Heart left ventricle (tissue), 16 donors: ENCODE measurements around the gene MEX3A. TPM values are rescaled to one million over a fixed set of nuclear protein-coding genes. Genes with fewer than 3 reads are reported as not detected.

Experiments
- ATAC-seq, 4 donors: fragments of 200-7000 bp; cut with Tn5 transposase; one replicate each; pipeline ENCODE4 v1.9.1; 2020 to 2022; ENCODE audit warnings: moderate library complexity in 4 of 4, mild to moderate bottlenecking in 3 of 4, moderate number of reproducible peaks in 1 of 4
- DNase-seq, 5 donors: peaks; one replicate each; pipeline ENCODE4 v3.0.0-alpha.2; 2020
- H3K27ac ChIP-seq, 12 donors: fragments of 200-600 bp; sonication (generic) in 4 of 12; one replicate each; pipeline versions ENCODE4 v1.5.0 to v1.8.0; 2016 to 2022; ENCODE audit warnings: mild to moderate bottlenecking in 2 of 12
- H3K27me3 ChIP-seq, 9 donors: fragments of 200-600 bp; sonication (generic) in 2 of 9; one replicate each; pipeline versions ENCODE4 v1.5.1 to v1.8.0; 2016 to 2022; ENCODE audit warnings: mild to moderate bottlenecking in 3 of 9
- H3K36me3 ChIP-seq, 9 donors: fragments of 200-600 bp; sonication (generic) in 2 of 9; one replicate each; pipeline versions ENCODE4 v1.5.0 to v1.8.0; 2018 to 2022; ENCODE audit warnings: mild to moderate bottlenecking in 2 of 9
- H3K4me1 ChIP-seq, 12 donors: fragments of 200-600 bp; sonication (generic) in 4 of 12; one replicate each; pipeline versions ENCODE4 v1.5.0 to v1.8.0; 2016 to 2022; ENCODE audit warnings: mild to moderate bottlenecking in 3 of 12
- H3K4me3 ChIP-seq, 12 donors: fragments of 200-600 bp; sonication (generic) in 4 of 12; one replicate each; pipeline versions ENCODE4 v1.5.0 to v1.8.0; 2017 to 2022; ENCODE audit warnings: mild to moderate bottlenecking in 9 of 12, moderate library complexity in 4 of 12
- H3K9me3 ChIP-seq, 12 donors: fragments of 200-600 bp; sonication (generic) in 4 of 12; one replicate each; pipeline versions ENCODE4 v1.5.0 to v1.8.0; 2016 to 2022; ENCODE audit warnings: mild to moderate bottlenecking in 1 of 12
- CTCF ChIP-seq, 12 donors: fragments of 200-600 bp; sonication (generic) in 4 of 12; IDR thresholded peaks; one replicate each; pipeline versions ENCODE4 v1.5.0 to v1.8.0; 2018 to 2022; ENCODE audit warnings: antibody characterized with exemption in 12 of 12, mild to moderate bottlenecking in 5 of 12
- POLR2A ChIP-seq, 2 donors: fragments of 450-650 bp; IDR thresholded peaks; one replicate each; pipeline ENCODE4 v1.6.1; 2017; ENCODE audit warnings: antibody characterized with exemption in 2 of 2, mild to moderate bottlenecking in 2 of 2, moderate library complexity in 2 of 2
- WGBS, 4 donors: extraction: QIAGEN DNeasy Blood & Tissue Kit in 2 of 4; methylation state at CpG; one replicate each; pipeline versions ENCODE4 v1.1.5 to v1.1.7; 2013 to 2018; 5-methylcytosine and 5-hydroxymethylcytosine counted together
- intact Hi-C, 10 donors: fragments of 100-400 bp; cut with DNase I; formaldehyde crosslinking; loops; one replicate each; pipeline versions ENCODE4 v1.11.1 to v1.14.2; 2022
- polyA plus RNA-seq, 2 donors: library from polyadenylated mRNA; stranded (reverse); fragments of 200-250 nt; gene quantifications; one replicate each; pipeline ENCODE4 v1.2.3, GENCODE V29; 2013
- total RNA-seq, 9 donors: library from RNA; depleted of rRNA in 2 of 9; stranded (reverse); fragments of >200 nt in 2 of 9; fragmentation: NEBNext Ultra II Directional in 3 of 9; extraction: Animal tissue kit (Norgen Biotek cat#: 25700) in 3 of 9; gene quantifications; one replicate each; pipeline versions ENCODE4 v1.1.0 to v1.2.4, GENCODE V29; 2016 to 2023
- donor health status: ischemic (EF 13 %, LVEDD 7.1; RV severe dilation, severe dysfunction).
- donor health status: healthy with polysubstance abuse.
- donor health status: DM: no; HTN: yes; CAD: no.
- donor health status: DM: no; HTN: no; CAD: no.
- donor health status: ischemic (EF 25% LVEDD 6.9; RV normal size, moderate dysfunction).
- donor health status: ischemic (EF 25% LVEDD 5.7; RV mildly dilated, moderate dysfunction).
- donor health status: healthy.
- donor health status: DM: yes; HTN: yes; CAD: no.
- donor health status: ischemic (EF 35%, LVEDD 5.7; RV mildly dilated, moderate dysfunction).
- donor health status: nonischemic (EF 11% LVEDD 7.7; RV severe dilation, severe dysfunction).
- donor health status: DM: yes; HTN: yes; CAD: no.
- donor health status: PGD.
- donor health status: ischemic (EF 29% LVEDD 5.4; RV normal size, mild dysfunction).
- donor health status: nonischemic (EF 23%, LVEDD 6.1; RV moderate dilation, normal function).

MEX3A gene
- total and polyA plus RNA-seq, 11 donors: 0.12 to 0.53 (median 0.32) TPM

DNA sequence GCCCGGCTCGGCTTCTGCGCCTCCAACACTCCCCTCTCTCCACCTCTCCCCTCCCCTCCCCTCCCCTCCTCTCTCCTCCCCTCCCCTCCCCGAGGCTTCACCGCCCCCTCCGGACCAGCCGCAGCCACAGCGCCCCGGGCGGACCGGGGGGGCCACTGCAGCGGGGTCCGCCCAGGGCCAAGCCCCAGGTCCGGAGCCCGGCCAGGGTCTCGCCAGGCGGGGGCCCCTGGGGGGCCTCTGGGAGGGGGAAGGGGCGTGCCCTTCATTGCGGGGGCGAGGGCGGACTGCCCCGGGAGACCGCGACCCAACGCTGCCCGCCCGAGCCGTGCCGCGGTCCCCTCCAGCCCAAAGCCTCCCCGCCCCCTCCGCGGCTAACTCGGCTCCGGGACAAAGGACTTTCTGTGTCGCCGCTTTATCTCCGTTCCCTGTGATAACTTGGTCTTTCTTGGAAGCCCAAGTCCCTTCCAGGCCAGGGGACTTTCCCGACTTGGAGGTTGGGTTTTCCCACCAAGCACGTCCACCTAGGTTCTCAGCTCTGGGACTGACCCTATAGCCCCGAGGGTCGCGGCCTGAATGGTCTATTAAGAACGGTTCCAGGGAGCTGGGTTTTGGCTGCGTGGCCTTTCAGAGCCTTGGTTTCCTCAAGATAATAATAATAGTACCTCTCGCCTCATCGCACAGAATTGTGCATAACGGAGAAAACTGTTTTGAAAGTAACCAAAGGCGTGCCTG is 28.3 kb downstream of the MEX3A start, which contains the start of gene UBQLN4:
Gene UBQLN4 (minus strand): TSS at position 31 of the 732 bp plus-strand sequence. CDS start 97 bp downstream, outside the sequence.
- Histone ChIP-seq H3K36me3 (peaks cover 0 to 45% (median 15%) of the 10 kb centered on the region in 9 donors), H3K4me3 (peak within 1 kb of the TSS; percentile 74 to 98 (median 87)), H3K27ac (peak within 1 kb of the TSS; percentile 83 to 99 (median 96)), H3K27me3 (no peaks in the 10 kb centered on the region), H3K4me1 (peaks cover 0 to 50% (median 25%) of the 10 kb centered on the region in 12 donors), H3K9me3 (no peaks in the 10 kb centered on the region)
- intact Hi-C loops: loop anchor here in 4 of 10 donors (5.0 to 10.0 kb wide), 3 partner anchors 109 to 119 kb away; partner anchors contain the start of genes KHDC4 (in 2 of the 4) and RXFP4 (in 2 of the 4)
- 0 to 1% (median 1%) methylated on average over 23 to 48 of the region's 49 CpGs for WGBS, 4 donors
- TF ChIP-seq POLR2A (IDR thresholded peaks at IDR 0.05) (no peak), CTCF (IDR thresholded peaks at IDR 0.05) (peak; percentile 32 to 71 (median 52))
- ATAC-seq: peak; percentile 40 to 84 (median 75)
- peak; percentile 91 to 94 (median 92) for DNase-seq

DNA sequence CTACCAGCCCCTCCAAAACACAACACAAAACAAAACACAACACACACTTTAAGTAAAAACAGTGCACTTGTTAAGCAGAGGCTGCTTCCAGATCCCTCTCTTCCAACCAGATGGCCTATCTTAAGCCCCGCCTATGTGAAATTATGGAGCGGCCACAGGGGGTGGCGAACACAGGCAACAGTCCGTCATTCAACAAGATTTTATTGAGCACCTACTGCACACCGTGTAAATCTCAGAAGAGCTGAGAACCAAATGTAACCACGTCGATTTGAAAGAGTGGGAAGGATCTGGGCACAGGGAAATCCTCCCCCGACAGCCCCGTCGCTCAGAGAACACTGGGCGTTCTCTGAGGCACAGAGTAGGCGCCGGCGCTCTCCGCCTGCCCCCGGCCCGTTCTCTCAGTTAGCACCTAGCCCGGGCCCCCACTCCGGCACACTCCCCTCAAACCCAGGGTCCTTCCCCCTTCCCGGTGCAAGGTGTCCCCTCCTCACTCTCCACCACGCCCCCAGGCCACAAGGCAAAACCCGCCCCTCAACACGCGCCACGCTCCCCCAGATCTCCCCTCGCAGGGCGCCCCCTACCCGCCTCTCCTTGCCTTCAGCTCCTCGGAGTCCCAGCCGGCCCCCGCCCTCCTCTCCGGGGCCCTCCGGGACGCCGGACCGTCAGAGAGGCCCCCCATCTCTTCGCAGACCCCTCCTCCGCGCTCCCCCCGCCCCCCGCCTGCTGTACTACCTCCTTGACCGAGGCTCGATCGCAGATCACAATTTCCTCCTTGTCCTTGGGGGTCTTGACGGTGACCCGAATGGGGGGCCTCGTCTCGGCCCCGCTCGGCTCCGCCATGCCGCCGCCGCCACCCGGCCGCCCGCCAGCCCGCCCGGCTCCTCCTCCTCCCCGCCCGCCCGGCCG is 29.1 kb downstream of the MEX3A start:
- ATAC-seq (peak in 2 of 4 donors; percentile 4 to 7), DNase-seq (peak; percentile 50 to 80 (median 67))
- Histone ChIP-seq H3K27me3 (no peaks in the 10 kb centered on the region), H3K36me3 (peaks cover 0 to 45% (median 17%) of the 10 kb centered on the region in 9 donors), H3K4me1 (peaks cover 0 to 50% (median 25%) of the 10 kb centered on the region in 12 donors), H3K27ac (peak overlapping the region; percentile 68 to 99 (median 94)), H3K4me3 (peak overlapping the region; percentile 71 to 98 (median 87)), H3K9me3 (no peaks in the 10 kb centered on the region)
- peak in 1 of 2 donors; percentile 39 for TF ChIP-seq POLR2A (IDR thresholded peaks at IDR 0.05)
- peak in 5 of 12 donors; percentile 19 to 35 (median 25) for TF ChIP-seq CTCF (IDR thresholded peaks at IDR 0.05)
- 1 to 4% (median 2%) methylated on average over 36 to 63 of the region's 63 CpGs for WGBS, 4 donors
- intact Hi-C loops: loop anchor here in 4 of 10 donors (5.0 to 10.0 kb wide), 3 partner anchors 108 to 118 kb away; partner anchors contain the start of genes KHDC4 (in 2 of the 4) and RXFP4 (in 2 of the 4)

DNA sequence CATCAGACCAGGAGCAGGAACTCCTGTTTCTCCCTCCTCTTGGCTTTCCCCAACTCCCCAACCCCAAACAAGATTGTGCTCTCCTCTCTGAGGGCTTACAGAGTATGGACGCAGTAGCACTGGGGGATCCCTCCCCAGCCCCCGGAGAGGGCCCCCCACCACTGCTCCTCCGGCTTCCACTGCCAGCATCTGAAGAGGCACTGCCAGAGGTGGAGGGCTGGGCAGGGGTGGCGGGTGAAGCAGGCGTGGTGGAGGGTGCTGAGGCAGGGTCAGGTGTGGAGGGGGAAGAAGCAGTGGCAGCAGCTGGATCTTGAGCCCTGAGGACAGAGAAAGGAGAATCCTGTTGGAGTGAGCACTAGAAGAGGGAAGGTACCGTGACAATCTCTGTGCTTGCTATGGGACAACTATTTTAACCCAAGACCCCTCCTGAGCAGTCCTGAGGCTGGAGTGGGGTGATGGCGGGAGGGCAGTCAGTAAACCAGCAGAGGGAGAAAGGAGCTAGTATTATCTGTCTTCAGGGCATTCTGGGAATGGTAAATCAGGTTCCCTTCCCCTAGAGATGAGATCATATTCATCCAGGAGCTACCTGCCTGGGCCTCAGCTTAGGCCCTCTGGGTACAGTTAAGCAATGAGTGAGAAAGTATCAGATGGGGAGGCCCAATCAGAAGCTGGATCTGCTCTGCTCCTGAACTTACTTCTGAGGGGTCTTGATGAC is 31.1 kb downstream of the MEX3A start:
- no peaks in the 10 kb centered on the region for H3K27me3 ChIP-seq
- DNase-seq: peak in 1 of 5 donors; percentile 53
- TF ChIP-seq CTCF (IDR thresholded peaks at IDR 0.05) (no peak), POLR2A (IDR thresholded peaks at IDR 0.05) (no peak)
- H3K4me3 ChIP-seq: no peak overlapping the region
- peaks cover 0 to 43% (median 30%) of the 10 kb centered on the region in 9 donors for H3K36me3 ChIP-seq
- 84 to 96% (median 91%) methylated on average over 6 to 7 of the region's 7 CpGs for WGBS, 4 donors
- peaks cover 0 to 45% (median 24%) of the 10 kb centered on the region in 12 donors for H3K4me1 ChIP-seq
- peak overlapping the region in 4 of 12 donors; percentile 15 to 52 (median 24) for H3K27ac ChIP-seq
- intact Hi-C loops: loop anchor here in 4 of 10 donors (2.0 to 10.0 kb wide), 4 partner anchors 30 to 116 kb away; partner anchors contain the start of genes KHDC4 (in 2 of the 4), RXFP4 (in 2 of the 4) and SSR2 (in 1 of the 4)
- ATAC-seq: no peak
- H3K9me3 ChIP-seq: no peaks in the 10 kb centered on the region
